Activated CD8-positive, alpha-beta memory T cell treated with anti-CD3 and anti-CD28 coated beads, Interleukin-2, amount 50 U/mL, for 1 hour (primary cell): ENCODE data around the gene SLX4IP.
"Not testable (repeated sequence)": the region's sequence is repeated elsewhere in the genome, so short reads cannot be mapped to it uniquely, and the experiment has no call there.

Experiments
- DNase-seq: peaks from one replicate; pipeline ENCODE4 v3.0.0-alpha.2; 2020; ENCODE audit errors: extremely low read depth

Gene SLX4IP

GRCh38 chr20:10573273-10573950 is 138.3 kb downstream of the SLX4IP start:
- DNase-seq, result no peak

GRCh38 chr20:10573951-10574339 is 138.8 kb downstream of the SLX4IP start:
- no peak for DNase-seq

- DNase-seq, result no peak
Measured at GRCh38 chr20:10576411-10577090, 141.4 kb downstream of the SLX4IP start.

GRCh38 chr20:10577648-10578047 is 142.5 kb downstream of the SLX4IP start:
- no peak for DNase-seq

GRCh38 chr20:10578607-10579006 is 143.5 kb downstream of the SLX4IP start:
- DNase-seq, result no peak

- no peak for DNase-seq
Measured at GRCh38 chr20:10579942-10580341, 144.8 kb downstream of the SLX4IP start.

- DNase-seq, result no peak
Measured at GRCh38 chr20:10580700-10581099, 145.6 kb downstream of the SLX4IP start.

GRCh38 chr20:10581823-10582222 is 146.7 kb downstream of the SLX4IP start:
- DNase-seq, result no peak

GRCh38 chr20:10584371-10584770 is 149.3 kb downstream of the SLX4IP start:
- DNase-seq, result no peak

GRCh38 chr20:10585308-10585707 is 150.2 kb downstream of the SLX4IP start:
- DNase-seq, result no peak

- no peak for DNase-seq
Measured at GRCh38 chr20:10586296-10586695, 151.2 kb downstream of the SLX4IP start.

- DNase-seq, result not testable (repeated sequence)
Measured at GRCh38 chr20:10590446-10590845, 155.3 kb downstream of the SLX4IP start.

- no peak for DNase-seq
Measured at GRCh38 chr20:10590950-10591671, 156.0 kb downstream of the SLX4IP start.

- DNase-seq, result no peak
Measured at GRCh38 chr20:10591946-10592521, 156.9 kb downstream of the SLX4IP start.

- DNase-seq, result no peak
Measured at GRCh38 chr20:10594296-10594868, 159.3 kb downstream of the SLX4IP start.

GRCh38 chr20:10595266-10595665 is 160.2 kb downstream of the SLX4IP start:
- no peak for DNase-seq

- DNase-seq, result no peak
Measured at GRCh38 chr20:10595985-10596384, 160.9 kb downstream of the SLX4IP start.

GRCh38 chr20:10596710-10597121 is 161.6 kb downstream of the SLX4IP start:
- DNase-seq, result no peak

GRCh38 chr20:10597637-10598036 is 162.5 kb downstream of the SLX4IP start:
- no peak for DNase-seq

- DNase-seq, result no peak
Measured at GRCh38 chr20:10602221-10602871, 167.2 kb downstream of the SLX4IP start.

GRCh38 chr20:10603378-10603777 is 168.3 kb downstream of the SLX4IP start:
- no peak for DNase-seq
